ENCODE data around the gene FRMD4B. TPM values are rescaled to one million over a fixed set of nuclear protein-coding genes. Genes with fewer than 3 reads are reported as not detected.
A peak's percentile ranks its signal among the peaks of the same experiment; 100 is the strongest.

FRMD4B gene
- total RNA-seq, 1 donor from 2014 or later, result 78.0 TPM

GRCh38 chr3:69209413-69209812 is 176.5 kb downstream of the FRMD4B start:
- peaks cover 72% of the 10 kb centered on the region for H3K4me1 Mint-ChIP-seq (ENCODE audit: low read depth)
- no peaks in the 10 kb centered on the region for H3K9me3 Mint-ChIP-seq
- H3K27me3 Mint-ChIP-seq (ENCODE audit: low read depth), result no peaks in the 10 kb centered on the region
- intact Hi-C loops (cut with micrococcal nuclease), result no loop called here
- H3K36me3 Mint-ChIP-seq (ENCODE audit: low read depth), result peaks cover 34% of the 10 kb centered on the region
- H3K27ac Mint-ChIP-seq, result peak overlapping the region; percentile 14
- DNase-seq (ENCODE audit: low spot score), result no peak
- no peak overlapping the region for H3K4me3 Mint-ChIP-seq (ENCODE audit: low read depth)

GRCh38 chr3:69207031-69207430 is 178.9 kb downstream of the FRMD4B start:
- intact Hi-C loops (cut with micrococcal nuclease), result no loop called here
- Mint-ChIP-seq H3K4me1 (ENCODE audit: low read depth) (peaks cover 71% of the 10 kb centered on the region), H3K27ac (no peak overlapping the region), H3K36me3 (ENCODE audit: low read depth) (peaks cover 30% of the 10 kb centered on the region), H3K4me3 (ENCODE audit: low read depth) (no peak overlapping the region), H3K27me3 (ENCODE audit: low read depth) (no peaks in the 10 kb centered on the region), H3K9me3 (no peaks in the 10 kb centered on the region)
- no peak for DNase-seq (ENCODE audit: low spot score)

DNA sequence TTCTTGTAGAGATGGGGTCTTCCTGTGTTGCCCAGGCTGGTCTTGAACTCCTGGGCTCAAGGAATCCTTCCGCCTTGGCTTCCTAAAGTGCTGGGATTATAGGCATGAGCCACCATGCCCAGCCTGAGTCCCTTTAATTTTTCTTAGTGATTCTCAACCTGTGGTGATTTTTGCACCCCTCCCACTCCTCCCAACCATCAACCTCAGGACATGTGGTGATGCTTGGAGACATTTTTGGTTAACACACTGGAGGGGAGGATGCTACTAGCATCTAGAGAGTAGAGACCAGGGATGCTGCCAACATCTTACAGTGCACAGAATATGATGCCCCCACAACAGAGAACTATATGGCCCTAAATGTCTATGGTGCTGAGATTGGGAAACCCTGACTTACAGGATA is 180.5 kb downstream of the FRMD4B start:
- peaks cover 26% of the 10 kb centered on the region for H3K36me3 Mint-ChIP-seq (ENCODE audit: low read depth)
- H3K4me1 Mint-ChIP-seq (ENCODE audit: low read depth), result peaks cover 68% of the 10 kb centered on the region
- no peaks in the 10 kb centered on the region for H3K9me3 Mint-ChIP-seq
- peak overlapping the region; percentile 78 for H3K27ac Mint-ChIP-seq
- intact Hi-C loops (cut with micrococcal nuclease), result loop anchor here (2.0 kb wide), 1 partner anchor 13 kb away; no protein-coding TSS in a partner anchor
- H3K4me3 Mint-ChIP-seq (ENCODE audit: low read depth), result peak overlapping the region; percentile 2
- no peak for DNase-seq (ENCODE audit: low spot score)
- H3K27me3 Mint-ChIP-seq (ENCODE audit: low read depth), result no peaks in the 10 kb centered on the region

DNA sequence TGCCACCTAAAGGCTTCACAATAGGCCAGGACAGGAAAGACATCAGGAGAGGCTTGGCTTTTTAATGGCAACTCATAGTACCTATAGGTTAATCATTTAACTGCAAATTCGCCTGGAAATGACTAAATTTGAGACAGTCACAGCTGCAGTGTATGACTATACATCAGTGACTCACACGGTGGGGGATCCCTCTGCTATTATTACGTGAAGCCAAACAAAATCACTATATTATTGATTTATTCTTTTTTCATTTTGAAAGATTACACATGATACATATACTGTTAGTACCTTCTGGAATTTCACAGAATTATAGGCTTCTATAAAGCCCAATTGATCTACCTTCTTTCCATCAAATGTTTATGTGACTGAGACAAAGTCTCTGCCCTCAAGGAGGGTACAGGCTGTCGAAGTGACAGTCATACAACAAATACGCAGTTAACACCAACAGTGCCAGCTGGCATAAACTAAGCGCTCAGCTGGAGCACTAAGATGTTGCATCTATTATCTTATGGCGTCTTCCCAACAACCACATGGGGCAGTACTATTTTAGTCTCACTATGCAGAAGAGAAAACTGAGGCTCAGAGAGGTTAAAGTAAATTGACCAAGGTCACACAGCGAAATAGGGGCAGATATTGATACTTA is 181.5 kb downstream of the FRMD4B start:
- Mint-ChIP-seq H3K9me3 (no peaks in the 10 kb centered on the region), H3K36me3 (ENCODE audit: low read depth) (peaks cover 24% of the 10 kb centered on the region), H3K4me1 (ENCODE audit: low read depth) (peaks cover 61% of the 10 kb centered on the region), H3K27me3 (ENCODE audit: low read depth) (no peaks in the 10 kb centered on the region), H3K27ac (peak overlapping the region; percentile 91), H3K4me3 (ENCODE audit: low read depth) (peak overlapping the region; percentile 41)
- DNase-seq (ENCODE audit: low spot score), result no peak
- intact Hi-C loops (cut with micrococcal nuclease), result loop anchor here (1.0 to 2.0 kb wide), 2 partner anchors 8 to 14 kb away; no protein-coding TSS in a partner anchor

DNA sequence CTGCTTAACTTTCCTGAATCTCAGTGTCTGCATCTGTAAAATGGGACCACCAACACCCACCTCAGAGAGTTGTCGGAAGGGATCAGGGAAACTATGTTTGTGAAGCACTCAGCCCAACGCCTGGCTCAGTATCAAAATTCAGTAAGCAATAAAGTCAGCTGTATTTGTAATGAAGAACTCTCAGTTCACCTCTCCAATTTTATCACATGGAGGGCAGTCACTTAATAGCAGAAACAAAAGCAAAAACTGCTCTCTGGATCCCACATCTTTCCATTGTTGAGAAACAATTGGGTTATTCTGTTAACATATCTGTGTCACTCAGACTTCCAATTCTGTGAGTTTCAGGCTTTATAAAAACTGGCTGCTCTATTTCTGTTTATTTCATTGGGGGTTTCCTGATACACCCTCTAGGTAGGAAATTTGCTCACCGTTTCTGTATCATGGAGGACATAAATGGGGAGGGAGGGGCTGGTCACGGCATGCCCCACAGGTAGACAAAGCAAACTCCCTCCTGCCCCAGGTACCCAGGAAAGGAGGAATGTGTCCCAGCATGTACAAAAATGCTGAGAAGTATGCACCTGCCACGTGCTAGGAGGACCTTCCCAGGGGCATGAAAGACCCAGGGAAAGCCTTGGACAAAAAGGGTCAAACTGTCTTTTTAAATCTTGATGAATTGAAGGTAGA is 182.1 kb downstream of the FRMD4B start:
- peaks cover 57% of the 10 kb centered on the region for H3K4me1 Mint-ChIP-seq (ENCODE audit: low read depth)
- peak overlapping the region; percentile 41 for H3K4me3 Mint-ChIP-seq (ENCODE audit: low read depth)
- H3K36me3 Mint-ChIP-seq (ENCODE audit: low read depth), result peaks cover 27% of the 10 kb centered on the region
- H3K27ac Mint-ChIP-seq, result peak overlapping the region; percentile 91
- no peaks in the 10 kb centered on the region for H3K9me3 Mint-ChIP-seq
- no peak for DNase-seq (ENCODE audit: low spot score)
- H3K27me3 Mint-ChIP-seq (ENCODE audit: low read depth), result no peaks in the 10 kb centered on the region
- intact Hi-C loops (cut with micrococcal nuclease), result loop anchor here (1.0 to 2.0 kb wide), 2 partner anchors 9 to 15 kb away; no protein-coding TSS in a partner anchor

DNA sequence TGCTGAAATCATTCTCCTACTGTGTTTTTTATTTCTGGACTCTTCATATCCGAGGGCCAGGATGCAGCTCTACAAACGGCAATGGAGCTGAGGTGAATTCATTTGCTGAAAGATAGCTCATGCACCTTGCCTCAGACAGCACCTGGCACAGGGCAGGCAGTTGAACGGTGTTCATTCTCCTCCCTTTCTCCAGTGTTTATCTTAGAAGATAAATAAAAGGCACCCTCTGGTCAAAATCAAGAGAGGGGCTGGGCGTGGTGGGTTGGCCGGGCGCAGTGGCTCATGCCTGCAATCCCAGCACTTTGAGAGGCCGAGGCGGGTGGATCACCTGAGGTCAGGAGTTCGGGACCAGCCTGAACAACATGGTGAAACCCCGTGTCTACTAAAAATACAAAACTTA is 184.2 kb downstream of the FRMD4B start:
- peaks cover 46% of the 10 kb centered on the region for H3K36me3 Mint-ChIP-seq (ENCODE audit: low read depth)
- no peaks in the 10 kb centered on the region for H3K9me3 Mint-ChIP-seq
- H3K27me3 Mint-ChIP-seq (ENCODE audit: low read depth), result no peaks in the 10 kb centered on the region
- no peak overlapping the region for H3K27ac Mint-ChIP-seq
- no peak overlapping the region for H3K4me3 Mint-ChIP-seq (ENCODE audit: low read depth)
- H3K4me1 Mint-ChIP-seq (ENCODE audit: low read depth), result peaks cover 65% of the 10 kb centered on the region
- intact Hi-C loops (cut with micrococcal nuclease), result no loop called here
- no peak for DNase-seq (ENCODE audit: low spot score)

- intact Hi-C loops (cut with micrococcal nuclease), result no loop called here
- Mint-ChIP-seq H3K36me3 (ENCODE audit: low read depth) (peaks cover 52% of the 10 kb centered on the region), H3K4me3 (ENCODE audit: low read depth) (peak overlapping the region; percentile 90), H3K9me3 (no peaks in the 10 kb centered on the region), H3K27me3 (ENCODE audit: low read depth) (no peaks in the 10 kb centered on the region), H3K4me1 (ENCODE audit: low read depth) (peaks cover 57% of the 10 kb centered on the region), H3K27ac (peak overlapping the region; percentile 91)
- DNase-seq (ENCODE audit: low spot score), result peak; percentile 27
Measured at GRCh38 chr3:69200384-69201068, 185.4 kb downstream of the FRMD4B start.

DNA sequence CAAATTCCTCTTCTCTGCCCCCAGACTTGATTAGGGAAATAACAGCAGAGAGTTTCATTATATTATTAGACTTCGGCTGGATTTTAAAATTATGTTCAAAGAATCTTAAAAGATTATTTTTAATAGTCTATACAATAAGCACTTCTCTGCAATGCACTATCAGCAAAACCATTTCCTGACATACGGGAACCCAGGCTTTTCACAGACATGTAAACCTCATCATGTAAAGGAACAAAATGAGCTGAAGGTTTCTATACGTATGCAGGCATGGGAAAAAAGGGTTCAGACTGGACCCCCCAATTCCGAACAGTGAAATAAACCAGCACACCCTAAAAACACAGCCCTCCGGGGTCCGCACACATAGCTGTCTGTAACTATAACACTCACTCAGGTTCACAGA is 185.9 kb downstream of the FRMD4B start:
- peak overlapping the region; percentile 90 for H3K4me3 Mint-ChIP-seq (ENCODE audit: low read depth)
- H3K9me3 Mint-ChIP-seq, result no peaks in the 10 kb centered on the region
- peaks cover 55% of the 10 kb centered on the region for H3K36me3 Mint-ChIP-seq (ENCODE audit: low read depth)
- no peak for DNase-seq (ENCODE audit: low spot score)
- H3K27ac Mint-ChIP-seq, result peak overlapping the region; percentile 91
- no peaks in the 10 kb centered on the region for H3K27me3 Mint-ChIP-seq (ENCODE audit: low read depth)
- intact Hi-C loops (cut with micrococcal nuclease), result loop anchor here (1.0 to 5.0 kb wide), 8 partner anchors 12 to 235 kb away; no protein-coding TSS in a partner anchor
- peaks cover 54% of the 10 kb centered on the region for H3K4me1 Mint-ChIP-seq (ENCODE audit: low read depth)

DNA sequence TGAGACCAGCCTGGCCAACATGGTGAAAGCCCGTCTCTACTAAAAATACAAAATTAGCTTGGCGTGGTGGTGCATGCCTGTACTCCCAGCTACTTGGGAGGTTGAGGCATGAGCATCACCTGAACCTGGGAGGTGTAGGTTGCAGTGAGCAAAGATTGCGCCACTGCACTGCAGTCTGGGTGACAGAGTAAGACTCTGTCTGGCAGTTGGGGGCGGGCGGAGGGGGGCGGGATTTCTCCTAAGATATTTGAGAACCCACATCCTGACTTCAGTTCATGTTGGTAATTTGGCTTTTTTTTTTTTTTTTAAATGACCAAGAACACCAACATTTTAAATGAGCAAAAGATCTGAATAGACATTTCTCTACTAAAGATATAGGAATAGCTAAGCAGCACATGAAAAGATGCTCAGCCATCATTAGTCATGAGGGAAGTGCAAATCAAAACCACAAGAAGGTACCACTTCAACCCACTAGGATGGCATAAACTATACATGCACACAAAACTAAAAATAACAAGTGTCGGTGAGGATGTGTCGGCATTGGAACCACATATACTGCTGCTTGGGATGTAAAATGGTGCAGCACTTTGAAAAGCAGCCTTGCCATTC is 187.9 kb downstream of the FRMD4B start:
- Mint-ChIP-seq H3K36me3 (ENCODE audit: low read depth) (peaks cover 72% of the 10 kb centered on the region), H3K27me3 (ENCODE audit: low read depth) (no peaks in the 10 kb centered on the region), H3K4me3 (ENCODE audit: low read depth) (peak overlapping the region; percentile 90), H3K4me1 (ENCODE audit: low read depth) (peaks cover 46% of the 10 kb centered on the region), H3K9me3 (no peaks in the 10 kb centered on the region), H3K27ac (peak overlapping the region; percentile 91)
- intact Hi-C loops (cut with micrococcal nuclease), result loop anchor here (1.0 to 5.0 kb wide), 8 partner anchors 8 to 237 kb away; no protein-coding TSS in a partner anchor
- DNase-seq (ENCODE audit: low spot score), result no peak

DNA sequence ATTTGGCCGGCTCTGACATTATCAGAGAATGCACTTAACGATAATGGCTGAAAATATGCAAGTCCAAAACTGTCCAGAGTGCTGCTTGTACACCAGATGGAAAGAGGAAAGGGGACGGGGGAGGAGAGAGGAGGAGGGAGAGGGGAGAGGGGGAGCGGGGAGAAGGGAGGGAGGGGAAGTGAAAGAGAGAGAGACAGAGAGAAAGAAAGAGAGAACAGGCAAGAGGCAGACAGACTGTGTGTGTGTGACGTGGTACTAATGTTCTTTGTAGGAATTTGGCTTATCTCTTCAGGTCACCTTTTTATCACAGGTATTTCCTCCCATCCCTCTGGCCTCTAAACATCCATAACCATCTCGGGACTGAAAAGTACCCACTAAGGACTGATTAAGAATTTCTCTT is 188.4 kb downstream of the FRMD4B start:
- intact Hi-C loops (cut with micrococcal nuclease), result loop anchor here (2.0 to 5.0 kb wide), 2 partner anchors 17 to 35 kb away; no protein-coding TSS in a partner anchor
- no peaks in the 10 kb centered on the region for H3K9me3 Mint-ChIP-seq
- H3K4me1 Mint-ChIP-seq (ENCODE audit: low read depth), result peaks cover 43% of the 10 kb centered on the region
- H3K36me3 Mint-ChIP-seq (ENCODE audit: low read depth), result peaks cover 78% of the 10 kb centered on the region
- H3K27me3 Mint-ChIP-seq (ENCODE audit: low read depth), result no peaks in the 10 kb centered on the region
- H3K27ac Mint-ChIP-seq, result peak overlapping the region; percentile 91
- H3K4me3 Mint-ChIP-seq (ENCODE audit: low read depth), result peak overlapping the region; percentile 90
- DNase-seq (ENCODE audit: low spot score), result no peak

GRCh38 chr3:69196876-69197275 is 189.0 kb downstream of the FRMD4B start:
- peaks cover 43% of the 10 kb centered on the region for H3K4me1 Mint-ChIP-seq (ENCODE audit: low read depth)
- no peaks in the 10 kb centered on the region for H3K9me3 Mint-ChIP-seq
- peaks cover 84% of the 10 kb centered on the region for H3K36me3 Mint-ChIP-seq (ENCODE audit: low read depth)
- intact Hi-C loops (cut with micrococcal nuclease), result loop anchor here (2.0 to 5.0 kb wide), 2 partner anchors 16 to 35 kb away; no protein-coding TSS in a partner anchor
- DNase-seq (ENCODE audit: low spot score), result no peak
- peak overlapping the region; percentile 90 for H3K4me3 Mint-ChIP-seq (ENCODE audit: low read depth)
- no peaks in the 10 kb centered on the region for H3K27me3 Mint-ChIP-seq (ENCODE audit: low read depth)
- peak overlapping the region; percentile 81 for H3K27ac Mint-ChIP-seq

DNA sequence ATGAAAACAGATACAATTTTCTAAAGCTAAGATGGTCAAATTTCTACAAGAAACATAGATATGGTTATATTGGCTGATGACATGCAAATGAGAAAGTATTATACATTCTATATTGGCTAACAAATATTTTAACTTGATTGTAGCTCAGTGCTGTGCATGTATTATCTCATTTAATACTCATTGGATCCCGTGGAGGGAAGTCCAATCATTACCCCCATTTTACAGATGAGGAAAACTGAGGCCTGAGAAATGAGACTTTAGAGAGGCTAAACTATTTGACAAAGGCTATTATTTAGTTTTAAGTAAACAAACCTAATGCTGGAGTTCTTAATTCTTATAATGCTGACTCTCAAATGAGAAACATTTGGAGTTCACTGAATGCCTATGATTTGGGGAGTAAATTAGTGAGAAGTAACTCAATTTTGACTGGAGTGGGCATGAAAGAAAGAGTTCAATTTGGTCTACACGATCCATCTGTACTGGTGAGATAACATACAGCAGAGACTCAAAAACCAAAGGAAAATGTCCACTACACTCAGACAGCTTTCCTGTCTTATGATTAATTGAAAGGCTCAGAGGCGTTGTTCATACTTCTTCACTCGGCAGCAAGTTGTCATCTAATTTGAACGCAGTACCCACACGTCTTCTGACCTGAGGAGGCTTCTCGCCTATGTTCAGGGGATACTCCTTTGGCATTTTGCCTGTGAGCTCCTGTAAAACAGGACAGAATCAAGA is 191.3 kb downstream of the FRMD4B start:
- Mint-ChIP-seq H3K4me1 (ENCODE audit: low read depth) (peaks cover 40% of the 10 kb centered on the region), H3K27me3 (ENCODE audit: low read depth) (no peaks in the 10 kb centered on the region), H3K27ac (no peak overlapping the region), H3K9me3 (no peaks in the 10 kb centered on the region), H3K36me3 (ENCODE audit: low read depth) (peaks cover 100% of the 10 kb centered on the region), H3K4me3 (ENCODE audit: low read depth) (no peak overlapping the region)
- no peak for DNase-seq (ENCODE audit: low spot score)
- intact Hi-C loops (cut with micrococcal nuclease), result loop anchor here (5.0 kb wide), 1 partner anchor 32 kb away; no protein-coding TSS in a partner anchor
